ENCODE measurements around the gene CSTF3.

DNA sequence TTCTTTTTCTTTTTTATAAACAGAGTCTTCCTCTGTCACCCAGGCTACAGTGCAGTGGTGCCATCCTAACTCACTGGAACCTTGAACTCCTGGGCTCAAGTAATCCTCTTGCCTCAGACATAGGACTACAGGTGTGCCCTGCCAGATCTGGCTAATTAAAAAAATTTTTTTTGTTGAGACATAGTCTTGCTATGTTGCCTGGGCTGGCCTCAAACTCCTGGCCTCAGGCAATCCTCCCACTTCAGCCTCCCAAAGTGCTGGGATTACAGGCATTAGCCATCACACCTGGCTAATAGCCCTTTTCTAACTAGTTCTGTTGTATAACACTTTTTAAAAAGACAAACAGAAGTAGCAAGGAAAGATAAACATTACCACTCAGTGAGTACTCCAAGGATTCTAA is 57.4 kb downstream of the CSTF3 start:
- TF ChIP-seq, protein P1, sequence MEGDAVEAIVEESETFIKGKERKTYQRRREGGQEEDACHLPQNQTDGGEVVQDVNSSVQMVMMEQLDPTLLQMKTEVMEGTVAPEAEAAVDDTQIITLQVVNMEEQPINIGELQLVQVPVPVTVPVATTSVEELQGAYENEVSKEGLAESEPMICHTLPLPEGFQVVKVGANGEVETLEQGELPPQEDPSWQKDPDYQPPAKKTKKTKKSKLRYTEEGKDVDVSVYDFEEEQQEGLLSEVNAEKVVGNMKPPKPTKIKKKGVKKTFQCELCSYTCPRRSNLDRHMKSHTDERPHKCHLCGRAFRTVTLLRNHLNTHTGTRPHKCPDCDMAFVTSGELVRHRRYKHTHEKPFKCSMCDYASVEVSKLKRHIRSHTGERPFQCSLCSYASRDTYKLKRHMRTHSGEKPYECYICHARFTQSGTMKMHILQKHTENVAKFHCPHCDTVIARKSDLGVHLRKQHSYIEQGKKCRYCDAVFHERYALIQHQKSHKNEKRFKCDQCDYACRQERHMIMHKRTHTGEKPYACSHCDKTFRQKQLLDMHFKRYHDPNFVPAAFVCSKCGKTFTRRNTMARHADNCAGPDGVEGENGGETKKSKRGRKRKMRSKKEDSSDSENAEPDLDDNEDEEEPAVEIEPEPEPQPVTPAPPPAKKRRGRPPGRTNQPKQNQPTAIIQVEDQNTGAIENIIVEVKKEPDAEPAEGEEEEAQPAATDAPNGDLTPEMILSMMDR (conservative IDR thresholded peaks at IDR 0.05) = no peak
- no peak for TF ChIP-seq ZFX (IDR thresholded peaks at IDR 0.05)

Measured in C4-2B (cell line).